Nephron progenitor cell (in vitro differentiated cells): ENCODE data around the gene LRRK2.
"Not testable (repeated sequence)": the region's sequence is repeated elsewhere in the genome, so short reads cannot be mapped to it uniquely, and the experiment has no call there.

Source experiments
- DNase-seq: peaks from one replicate; pipeline ENCODE4 v3.0.0; 2021
- H3K27ac Mint-ChIP-seq: 2 replicates; pipeline ENCODE4 v1.8.0; 2021; ENCODE audit warnings: mild to moderate bottlenecking, moderate library complexity, mixed read lengths
- H3K27me3 Mint-ChIP-seq: 2 replicates; pipeline ENCODE4 v1.8.0; 2021; ENCODE audit warnings: mild to moderate bottlenecking, low read depth, mixed read lengths; ENCODE audit not compliant: poor library complexity
- H3K36me3 Mint-ChIP-seq: 2 replicates; pipeline ENCODE4 v1.8.0; 2021; ENCODE audit warnings: low read depth, mixed read lengths
- H3K4me1 Mint-ChIP-seq: 2 replicates; pipeline ENCODE4 v1.8.0; 2021; ENCODE audit warnings: mixed read lengths
- H3K4me3 Mint-ChIP-seq: 2 replicates; pipeline ENCODE4 v1.8.0; 2021; ENCODE audit warnings: mild to moderate bottlenecking, moderate library complexity, mixed read lengths
- H3K9me3 Mint-ChIP-seq: 2 replicates; pipeline ENCODE4 v1.8.0; 2021; ENCODE audit warnings: mild to moderate bottlenecking, moderate library complexity, mixed read lengths
- CTCF ChIP-seq: fragments of 200-600 bp; sonication (generic); IDR thresholded peaks from 2 replicates; pipeline ENCODE4 v1.5.0; 2021; ENCODE audit warnings: antibody characterized with exemption

Gene LRRK2

DNA sequence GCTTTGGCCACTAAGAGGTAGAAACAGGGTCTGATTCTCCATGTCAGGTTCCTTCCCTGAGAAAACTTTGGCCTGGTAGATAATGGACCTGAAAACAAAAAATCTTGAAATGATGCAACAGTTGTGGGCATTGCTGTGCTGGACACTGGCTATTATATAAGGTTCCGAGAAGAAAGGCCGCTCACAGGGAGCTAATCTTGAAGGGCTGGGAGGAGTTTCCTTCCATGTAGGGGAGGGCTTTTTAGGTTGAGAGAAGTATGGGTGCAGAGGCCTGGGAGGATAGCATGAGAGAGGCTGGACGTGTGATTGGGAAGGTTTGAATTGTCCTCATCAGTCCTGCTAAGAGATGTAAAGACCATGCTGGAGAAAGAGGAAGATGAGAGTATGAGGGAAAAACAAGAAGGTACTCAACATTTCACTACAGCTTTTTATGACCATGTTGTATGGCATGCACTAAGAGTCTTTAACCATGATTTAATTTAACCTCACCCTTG, 11.6 kb downstream of the LRRK2 start:
- no peak overlapping the region for H3K4me3 Mint-ChIP-seq
- no peaks in the 10 kb centered on the region for H3K27me3 Mint-ChIP-seq
- no peak for TF ChIP-seq CTCF
- no peak for DNase-seq
- H3K9me3 Mint-ChIP-seq = no peaks in the 10 kb centered on the region
- H3K36me3 Mint-ChIP-seq = no peaks in the 10 kb centered on the region
- H3K4me1 Mint-ChIP-seq = no peaks in the 10 kb centered on the region
- no peak overlapping the region for H3K27ac Mint-ChIP-seq

GRCh38 chr12:40238266-40238902, 13.6 kb downstream of the LRRK2 start:
- Mint-ChIP-seq H3K27ac (no peak overlapping the region), H3K27me3 (no peaks in the 10 kb centered on the region), H3K36me3 (no peaks in the 10 kb centered on the region), H3K4me1 (no peaks in the 10 kb centered on the region), H3K4me3 (no peak overlapping the region), H3K9me3 (no peaks in the 10 kb centered on the region)
- DNase-seq = no peak
- TF ChIP-seq CTCF = no peak

DNA sequence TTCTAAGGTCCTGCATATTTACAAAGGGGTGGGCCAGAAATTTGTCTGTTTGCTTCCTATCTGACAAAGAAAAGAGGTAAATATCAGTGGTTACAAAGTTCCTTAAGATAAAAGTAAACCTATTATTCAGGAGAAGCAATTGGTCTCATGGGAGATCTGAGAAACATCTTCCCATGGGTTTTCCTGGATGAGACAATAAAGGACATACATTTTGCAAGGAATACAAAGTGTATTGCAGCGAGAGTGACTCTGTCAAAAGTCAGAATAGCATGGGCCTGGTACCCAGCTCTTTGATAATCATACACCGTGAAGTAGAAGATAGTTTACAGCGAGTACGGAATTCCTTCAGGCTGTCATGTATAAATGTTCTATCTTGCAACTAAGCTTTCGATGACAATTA, 14.2 kb downstream of the LRRK2 start:
- no peaks in the 10 kb centered on the region for H3K9me3 Mint-ChIP-seq
- no peaks in the 10 kb centered on the region for H3K36me3 Mint-ChIP-seq
- H3K4me3 Mint-ChIP-seq = no peak overlapping the region
- TF ChIP-seq CTCF = no peak
- DNase-seq = no peak
- no peaks in the 10 kb centered on the region for H3K4me1 Mint-ChIP-seq
- no peaks in the 10 kb centered on the region for H3K27me3 Mint-ChIP-seq
- no peak overlapping the region for H3K27ac Mint-ChIP-seq

GRCh38 chr12:40240779-40241178, 16.0 kb downstream of the LRRK2 start:
- H3K4me1 Mint-ChIP-seq = no peaks in the 10 kb centered on the region
- no peak for DNase-seq
- no peaks in the 10 kb centered on the region for H3K27me3 Mint-ChIP-seq
- H3K9me3 Mint-ChIP-seq = no peaks in the 10 kb centered on the region
- H3K36me3 Mint-ChIP-seq = no peaks in the 10 kb centered on the region
- no peak overlapping the region for H3K27ac Mint-ChIP-seq
- no peak for TF ChIP-seq CTCF
- no peak overlapping the region for H3K4me3 Mint-ChIP-seq

DNA sequence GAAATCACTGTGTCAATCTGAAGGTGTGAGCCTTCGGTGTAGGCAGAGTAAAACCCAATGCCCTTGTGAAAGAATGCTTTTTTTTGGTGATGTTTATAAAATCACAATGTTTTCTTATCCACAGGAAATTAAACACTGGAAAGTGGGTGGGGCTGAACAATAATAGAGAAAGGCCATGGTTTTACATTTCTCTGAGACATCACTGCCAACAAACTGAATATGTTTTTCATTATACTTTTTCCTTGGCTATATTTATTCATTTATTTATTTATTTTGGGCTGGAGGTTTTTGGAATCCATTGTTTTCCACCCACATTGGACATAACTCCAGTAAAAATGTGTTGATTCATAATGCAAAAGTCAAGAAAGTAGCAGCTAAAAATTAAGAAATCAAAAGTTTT, 16.9 kb downstream of the LRRK2 start:
- DNase-seq = no peak
- no peaks in the 10 kb centered on the region for H3K36me3 Mint-ChIP-seq
- no peak for TF ChIP-seq CTCF
- H3K9me3 Mint-ChIP-seq = no peaks in the 10 kb centered on the region
- no peaks in the 10 kb centered on the region for H3K27me3 Mint-ChIP-seq
- no peak overlapping the region for H3K27ac Mint-ChIP-seq
- H3K4me3 Mint-ChIP-seq = no peak overlapping the region
- H3K4me1 Mint-ChIP-seq = no peaks in the 10 kb centered on the region

DNA sequence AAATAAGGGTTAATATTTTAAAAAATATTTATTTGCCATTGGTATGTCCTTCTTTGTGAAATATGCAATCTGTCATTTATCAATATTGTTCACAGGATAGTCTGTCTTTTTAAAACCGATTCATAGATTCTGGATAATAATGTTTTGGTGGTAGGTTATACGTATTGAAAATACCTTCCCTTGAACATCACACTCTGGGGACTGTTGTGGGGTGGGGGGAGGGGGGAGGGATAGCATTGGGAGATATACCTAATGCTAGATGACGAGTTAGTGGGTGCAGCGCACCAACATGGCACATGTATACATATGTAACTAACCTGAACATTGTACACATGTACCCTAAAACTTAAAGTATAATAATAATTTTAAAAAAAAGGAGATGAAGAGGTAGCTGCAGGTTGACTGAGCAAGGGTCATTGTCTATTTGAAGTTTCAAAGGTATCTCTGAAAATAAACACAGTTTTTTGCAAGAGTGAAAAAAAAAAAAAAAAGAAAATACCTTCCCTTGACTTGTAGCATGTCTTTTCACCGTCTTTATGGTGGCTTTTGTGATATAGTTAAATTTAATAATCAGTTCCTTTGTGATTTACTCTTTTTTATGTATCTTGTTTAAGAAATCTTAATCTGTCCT, 19.8 kb downstream of the LRRK2 start:
- not testable (repeated sequence) for H3K4me3 Mint-ChIP-seq, H3K9me3 Mint-ChIP-seq, H3K36me3 Mint-ChIP-seq, DNase-seq, H3K4me1 Mint-ChIP-seq, H3K27me3 Mint-ChIP-seq, H3K27ac Mint-ChIP-seq
